Measurements from ENCODE around the gene KRR1.
"Not testable (repeated sequence)": the region's sequence is repeated elsewhere in the genome, so short reads cannot be mapped to it uniquely, and the experiment has no call there.

Gene KRR1

DNA sequence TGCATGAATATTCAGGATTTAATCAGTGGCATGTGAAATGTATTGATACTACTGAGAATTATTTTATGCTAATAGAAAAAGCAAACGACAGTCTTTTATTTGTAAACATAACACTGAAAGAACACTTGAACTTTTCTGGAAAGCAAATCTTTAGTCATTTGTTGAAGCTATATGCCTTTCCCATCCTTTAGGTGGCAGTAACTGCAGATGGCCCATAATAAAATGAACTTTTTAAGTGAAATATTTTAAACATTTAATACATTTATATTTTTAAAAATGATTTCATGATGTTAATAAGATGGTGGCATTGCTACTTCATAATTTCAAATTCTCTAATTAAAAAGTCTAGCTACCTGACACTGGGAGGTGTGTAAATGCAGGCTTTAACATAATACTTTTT lies 13.9 kb upstream of the KRR1 start:
- no peak for DNase-seq (ENCODE audit: low read depth in 2 of 2)

DNA sequence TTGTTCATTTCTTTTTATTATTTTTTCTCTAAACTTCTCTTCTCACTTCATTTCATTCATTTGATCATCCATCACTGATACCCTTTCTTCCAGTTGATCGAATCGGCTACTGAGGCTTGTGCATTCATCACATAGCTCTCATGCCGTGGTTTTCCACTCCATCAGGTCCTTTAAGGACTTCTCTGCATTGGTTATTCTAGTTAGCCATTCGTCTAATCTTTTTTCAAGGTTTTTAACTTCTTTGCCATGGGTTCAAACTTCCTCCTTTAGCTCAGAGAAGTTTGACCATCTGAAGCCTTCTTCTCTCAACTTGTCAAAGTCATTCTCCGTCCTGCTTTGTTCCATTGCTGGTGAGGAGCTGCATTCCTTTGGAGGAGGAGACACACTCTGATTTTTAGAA lies 10.7 kb upstream of the KRR1 start:
- not testable (repeated sequence) for DNase-seq (ENCODE audit: low read depth in 2 of 2)

DNA sequence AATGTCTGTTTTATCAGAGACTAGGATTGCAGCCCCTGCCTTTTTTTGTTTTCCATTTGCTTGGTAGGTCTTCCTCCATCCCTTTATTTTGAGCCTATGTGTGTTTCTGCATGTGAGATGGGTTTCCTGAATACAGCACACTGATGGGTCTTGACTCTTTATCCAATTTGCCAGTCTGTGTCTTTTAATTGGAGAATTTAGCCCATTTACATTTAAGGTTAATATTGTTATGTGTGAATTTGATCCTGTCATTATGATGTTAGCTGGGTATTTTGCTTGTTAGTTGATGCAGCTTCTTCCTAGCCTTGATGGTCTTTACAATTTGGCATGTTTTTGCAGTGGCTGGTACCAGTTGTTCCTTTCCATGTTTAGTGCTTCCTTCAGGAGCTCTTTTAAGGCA lies 9.8 kb upstream of the KRR1 start:
- not testable (repeated sequence) for DNase-seq (ENCODE audit: low read depth in 2 of 2)

DNA sequence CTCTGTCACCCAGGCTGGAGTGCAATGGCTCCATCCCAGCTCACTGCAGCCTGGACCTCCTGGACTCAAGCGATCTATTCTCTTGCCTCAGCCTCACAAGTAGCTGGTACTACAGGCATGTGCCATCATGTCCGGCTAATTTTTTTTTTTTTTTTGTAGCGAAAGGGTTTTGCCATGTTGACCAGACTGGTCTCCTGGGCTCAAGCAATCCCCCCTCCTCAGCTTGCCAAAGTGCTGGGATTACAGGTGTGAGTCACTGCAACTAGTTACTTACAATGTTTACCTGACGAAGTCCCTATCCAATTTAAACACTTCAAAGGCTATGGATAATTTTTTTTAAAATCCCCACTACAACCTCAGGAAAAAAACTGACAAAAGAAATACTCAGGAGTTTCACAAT lies 1.8 kb downstream of the KRR1 start:
- no peak for DNase-seq (ENCODE audit: low read depth in 2 of 2)

DNA sequence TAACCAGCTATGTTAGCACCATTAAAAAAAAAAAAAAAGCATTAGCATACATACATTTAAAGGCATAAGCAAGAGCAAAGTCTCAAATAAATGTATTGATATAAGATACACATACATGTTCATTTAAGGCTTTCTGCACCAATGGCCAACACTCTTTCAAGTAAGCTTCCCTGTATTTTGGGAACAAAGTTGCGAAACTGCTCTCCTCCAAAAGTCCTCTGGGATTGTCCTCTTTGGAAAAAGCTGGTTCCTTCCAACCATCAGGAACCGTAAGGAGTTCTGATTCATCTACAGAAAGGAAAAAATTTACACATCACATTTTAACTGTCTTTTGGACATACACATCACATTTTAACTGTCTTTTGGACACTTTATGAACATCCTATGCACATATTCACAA lies 3.2 kb downstream of the KRR1 start:
- no peak for DNase-seq (ENCODE audit: low read depth in 2 of 2)

DNA sequence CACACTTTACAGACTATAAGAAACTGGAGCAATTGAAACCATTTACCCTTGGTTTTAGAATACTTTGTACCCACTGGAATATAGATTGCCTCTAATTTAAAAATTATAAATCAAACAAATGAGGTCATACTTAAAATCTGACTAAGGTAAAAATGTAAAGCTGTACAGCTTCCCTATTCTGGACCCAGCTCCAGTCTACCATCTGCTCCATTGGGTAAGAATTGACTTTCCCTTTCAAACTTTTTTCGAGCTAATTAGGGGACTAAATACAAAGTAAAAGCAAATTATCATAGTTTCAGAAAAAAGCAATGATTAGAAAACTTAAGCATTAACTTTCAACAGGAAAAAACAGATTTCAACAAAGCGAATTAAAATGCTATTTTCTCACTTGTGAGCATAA lies 4.3 kb downstream of the KRR1 start:
- DNase-seq (ENCODE audit: low read depth in 2 of 2) = no peak

DNA sequence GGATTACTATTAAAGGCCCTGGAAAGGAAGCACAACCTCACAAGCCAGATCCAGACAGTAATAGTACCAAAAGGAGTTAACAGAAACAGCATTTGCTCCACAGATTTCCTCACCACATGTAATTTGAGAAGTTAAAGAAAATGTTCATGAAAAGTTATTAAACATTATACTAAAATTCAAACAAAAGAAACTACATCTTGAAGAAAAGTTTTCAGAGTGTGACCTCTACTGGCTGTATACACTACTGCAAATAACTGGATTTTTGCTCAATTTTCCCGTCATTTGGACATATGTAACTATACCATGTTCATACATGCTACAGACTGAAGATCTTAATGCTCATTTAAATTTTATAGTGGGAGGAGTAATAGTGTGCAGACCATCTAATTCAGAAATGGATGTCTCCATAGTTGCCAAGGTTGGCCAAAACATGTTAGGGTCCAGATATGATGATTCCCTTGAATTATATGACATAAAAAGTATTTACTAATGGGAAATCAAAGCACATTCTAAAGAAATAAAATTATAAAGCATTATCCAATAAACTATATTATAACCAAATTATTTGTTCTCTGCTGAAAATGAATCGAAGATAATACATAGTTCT lies 5.6 kb downstream of the KRR1 start:
- DNase-seq (ENCODE audit: low read depth in 2 of 2) = peak in 1 of 2 experiments; percentile 26

DNA sequence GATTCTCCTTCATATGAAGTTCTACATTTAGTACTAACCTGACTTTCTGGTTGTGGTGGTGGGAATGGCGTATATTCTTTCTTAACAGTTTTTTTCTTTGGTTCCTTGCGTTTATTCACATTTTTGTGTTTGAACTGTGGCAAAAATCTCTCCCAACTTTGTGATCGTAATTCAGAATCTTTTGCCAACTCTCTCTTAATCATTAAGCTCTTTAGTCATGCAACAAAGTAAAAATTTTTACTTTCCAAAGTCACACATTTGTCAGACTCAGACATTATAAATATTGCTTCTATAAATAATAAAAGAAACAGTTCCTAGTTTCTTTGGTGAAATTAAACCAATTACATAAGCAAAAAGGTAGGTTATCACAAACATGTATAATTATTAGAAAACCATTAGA lies 7.5 kb downstream of the KRR1 start:
- DNase-seq (ENCODE audit: low read depth in 2 of 2) = no peak

DNA sequence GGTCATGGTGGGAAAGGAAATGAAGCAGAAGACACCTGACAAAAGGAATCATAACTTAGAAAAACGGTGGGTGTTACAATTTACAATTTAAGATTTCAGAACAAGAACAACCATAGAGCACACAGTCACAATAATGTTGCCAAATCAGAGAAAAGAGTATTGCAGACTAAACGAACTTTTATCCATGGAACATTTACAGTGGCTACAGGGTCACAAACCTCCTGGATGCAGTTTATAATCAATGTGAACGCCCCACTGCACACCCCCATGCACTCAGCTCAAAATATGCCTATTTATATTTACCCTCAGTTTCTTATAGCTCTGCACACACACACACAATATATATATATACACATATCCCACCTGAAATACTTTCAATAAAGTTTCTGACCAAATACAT lies 8.0 kb downstream of the KRR1 start:
- no peak for DNase-seq (ENCODE audit: low read depth in 2 of 2)

DNA sequence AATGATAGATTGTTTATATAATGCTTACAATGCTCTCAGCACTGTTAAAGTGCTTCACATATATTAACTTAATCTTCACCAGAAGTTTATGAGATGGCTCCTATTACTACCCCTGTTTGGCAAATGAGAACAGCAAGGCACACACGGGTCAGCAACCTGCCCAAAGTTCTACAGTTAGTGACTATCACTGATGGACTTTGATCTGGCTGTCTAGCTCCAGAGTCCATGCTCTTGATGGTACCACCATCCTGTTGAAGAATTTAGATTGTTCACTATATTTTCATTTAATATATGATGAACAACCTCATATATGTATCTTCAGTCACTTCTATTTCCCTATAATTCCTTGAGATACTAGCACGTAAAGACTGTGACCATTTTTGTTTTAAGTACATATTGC lies 20.2 kb downstream of the KRR1 start:
- DNase-seq (ENCODE audit: low read depth in 2 of 2) = no peak

DNA sequence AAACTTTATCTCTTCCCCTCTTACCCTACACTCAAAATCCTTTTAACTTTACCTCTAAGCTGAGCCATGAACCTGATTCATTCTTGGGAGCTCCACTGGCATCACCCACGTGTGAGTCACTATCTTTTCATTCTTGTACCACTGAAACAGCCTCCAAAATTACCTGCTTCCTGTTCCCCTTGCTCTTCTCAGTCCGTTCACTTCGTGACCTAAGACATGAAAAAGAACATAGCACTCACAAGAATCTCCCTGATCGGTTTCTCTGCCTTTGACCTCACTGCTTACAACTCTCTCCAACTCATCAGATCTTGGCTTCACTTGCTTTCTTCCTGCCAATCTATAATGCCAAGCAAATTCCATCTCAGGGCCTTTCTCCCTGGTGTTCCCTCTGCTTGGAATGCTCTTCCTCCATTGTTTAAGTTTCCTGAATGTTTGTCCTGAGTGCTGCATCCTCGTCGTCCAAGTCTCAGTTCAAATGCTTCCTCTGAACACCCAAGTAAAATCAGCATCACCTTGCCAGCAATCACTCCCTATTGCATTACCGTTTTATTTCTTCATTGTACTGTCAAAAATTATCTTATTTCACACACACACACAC lies 21.7 kb downstream of the KRR1 start:
- DNase-seq (ENCODE audit: low read depth in 2 of 2) = no peak

DNA sequence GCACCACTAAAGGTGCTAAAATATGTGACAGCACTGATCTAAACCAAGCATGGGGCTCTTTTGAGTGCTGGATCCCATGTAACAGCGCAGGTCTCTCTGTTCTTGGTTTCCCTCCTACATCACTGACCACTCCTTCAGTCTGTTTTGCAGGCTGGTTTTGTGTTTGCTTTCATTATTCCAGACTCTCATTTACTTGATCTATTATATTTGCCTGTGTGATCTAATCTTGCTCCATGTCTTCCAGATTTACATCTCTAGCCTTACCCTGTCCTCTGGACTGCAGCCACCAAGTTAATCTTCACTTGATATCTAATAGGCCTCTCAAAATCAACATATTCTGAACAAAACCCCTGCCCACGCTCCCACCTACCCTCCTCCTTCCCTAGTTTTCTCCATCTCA lies 22.2 kb downstream of the KRR1 start:
- no peak for DNase-seq (ENCODE audit: low read depth in 2 of 2)

DNA sequence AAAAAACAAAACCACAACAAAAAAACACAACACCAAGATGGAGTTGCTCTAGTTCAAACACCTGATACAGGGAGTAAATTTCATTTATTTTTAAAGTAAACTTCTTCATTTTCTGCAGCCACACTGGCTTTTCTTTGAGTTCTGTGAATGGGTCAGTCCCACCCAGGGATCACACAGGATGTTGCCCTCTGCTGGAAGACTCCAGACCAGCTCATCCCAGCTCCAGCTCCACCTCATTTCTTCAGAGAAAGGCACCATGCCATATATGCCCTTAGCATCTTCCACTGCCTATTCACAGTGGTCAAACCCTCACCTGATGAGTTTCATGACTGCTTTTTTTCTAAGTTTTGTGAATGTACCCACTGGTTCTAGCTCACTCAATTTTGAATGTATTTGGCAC lies 22.9 kb downstream of the KRR1 start:
- no peak for DNase-seq (ENCODE audit: low read depth in 2 of 2)

DNA sequence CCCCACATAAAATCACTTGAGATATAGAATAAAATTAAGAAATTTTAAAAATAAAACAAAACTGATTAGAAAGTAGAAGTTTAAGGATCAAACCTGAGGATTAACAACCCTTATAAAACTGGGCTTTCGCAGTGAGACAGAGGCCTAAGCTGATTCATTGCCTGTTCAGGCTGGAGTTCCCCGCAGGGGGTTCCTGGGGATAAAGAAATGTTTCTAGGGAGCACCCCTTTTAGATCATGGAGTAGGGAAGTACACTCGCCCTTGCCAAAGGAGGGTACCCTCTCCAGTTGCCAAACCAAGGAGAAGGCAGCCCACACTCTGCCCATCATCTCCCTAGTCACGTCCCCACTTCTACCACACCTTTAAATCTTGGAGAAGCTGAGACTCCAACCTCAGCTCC lies 24.1 kb downstream of the KRR1 start:
- no peak for DNase-seq (ENCODE audit: low read depth in 2 of 2)

DNA sequence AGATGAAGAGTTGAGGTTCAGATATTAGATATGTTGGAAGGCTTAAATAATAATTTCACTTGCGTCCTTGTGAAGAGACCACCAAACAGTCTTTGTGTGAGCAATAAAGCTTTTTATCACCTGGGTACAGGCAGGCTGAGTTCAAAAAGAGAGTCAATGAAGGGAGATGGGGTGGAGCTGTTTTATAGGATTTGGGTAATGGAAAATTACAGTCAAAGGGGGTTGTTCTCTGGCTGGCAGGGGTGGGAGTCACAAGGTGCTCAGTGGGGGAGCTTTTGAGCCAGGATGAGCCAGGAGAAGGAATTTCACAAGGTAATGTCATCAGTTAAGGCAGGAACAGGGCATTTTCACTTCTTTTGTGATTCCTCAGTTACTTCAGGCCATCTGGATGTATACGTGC lies 27.0 kb downstream of the KRR1 start:
- not testable (repeated sequence) for DNase-seq (ENCODE audit: low read depth in 2 of 2)

DNA sequence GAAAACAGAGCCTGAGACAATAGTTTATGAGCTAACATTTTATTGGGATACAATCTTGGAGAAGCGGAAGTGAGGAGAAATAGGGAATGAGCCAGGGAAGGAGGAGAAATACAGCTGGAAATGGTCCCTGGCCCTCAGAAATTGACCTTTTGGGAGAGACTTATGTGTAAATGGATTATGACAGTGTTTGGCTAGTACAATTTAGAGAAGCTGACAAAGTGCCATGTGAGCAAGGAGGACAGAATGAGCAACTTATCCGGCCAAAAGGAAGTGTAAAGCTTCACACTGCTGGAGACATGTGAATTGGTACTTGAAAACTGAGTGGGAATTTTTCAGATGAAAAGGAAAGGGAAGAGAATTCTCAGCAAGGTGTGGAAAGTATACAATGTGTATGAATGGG lies 28.0 kb downstream of the KRR1 start:
- no peak for DNase-seq (ENCODE audit: low read depth in 2 of 2)

DNA sequence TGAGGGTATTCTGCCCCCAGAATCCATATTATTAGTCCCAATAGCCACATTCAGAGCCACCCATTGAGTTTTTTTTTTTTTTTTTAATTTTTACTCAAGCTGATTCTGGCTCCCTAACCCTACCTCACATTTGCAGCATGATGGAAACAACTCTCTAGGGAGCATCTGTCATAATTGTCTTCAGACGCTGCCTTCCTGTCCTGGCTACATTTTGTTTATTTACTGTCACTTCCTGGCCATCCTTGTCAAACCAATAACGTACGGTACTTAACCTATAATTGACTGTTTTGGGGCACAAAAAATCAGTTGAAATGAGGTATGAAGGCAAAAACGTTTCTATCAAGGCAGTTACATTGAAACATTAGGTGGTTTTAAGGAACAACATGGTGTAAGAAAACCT lies 28.8 kb downstream of the KRR1 start:
- no peak for DNase-seq (ENCODE audit: low read depth in 2 of 2)

DNA sequence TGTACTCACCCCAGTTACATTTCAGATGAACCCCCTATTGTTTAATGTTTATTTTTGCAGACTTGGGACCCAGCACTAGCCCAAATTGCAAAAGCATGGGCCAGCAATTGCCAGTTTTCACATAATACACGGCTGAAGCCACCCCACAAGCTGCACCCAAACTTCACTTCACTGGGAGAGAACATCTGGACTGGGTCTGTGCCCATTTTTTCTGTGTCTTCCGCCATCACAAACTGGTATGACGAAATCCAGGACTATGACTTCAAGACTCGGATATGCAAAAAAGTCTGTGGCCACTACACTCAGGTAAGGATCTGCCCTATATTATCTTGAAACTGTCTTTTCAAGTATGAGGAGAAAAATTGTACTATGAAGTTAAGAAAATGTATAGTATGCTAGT lies 29.6 kb downstream of the KRR1 start:
- DNase-seq (ENCODE audit: low read depth in 2 of 2) = peak in 1 of 2 experiments; percentile 38

DNA sequence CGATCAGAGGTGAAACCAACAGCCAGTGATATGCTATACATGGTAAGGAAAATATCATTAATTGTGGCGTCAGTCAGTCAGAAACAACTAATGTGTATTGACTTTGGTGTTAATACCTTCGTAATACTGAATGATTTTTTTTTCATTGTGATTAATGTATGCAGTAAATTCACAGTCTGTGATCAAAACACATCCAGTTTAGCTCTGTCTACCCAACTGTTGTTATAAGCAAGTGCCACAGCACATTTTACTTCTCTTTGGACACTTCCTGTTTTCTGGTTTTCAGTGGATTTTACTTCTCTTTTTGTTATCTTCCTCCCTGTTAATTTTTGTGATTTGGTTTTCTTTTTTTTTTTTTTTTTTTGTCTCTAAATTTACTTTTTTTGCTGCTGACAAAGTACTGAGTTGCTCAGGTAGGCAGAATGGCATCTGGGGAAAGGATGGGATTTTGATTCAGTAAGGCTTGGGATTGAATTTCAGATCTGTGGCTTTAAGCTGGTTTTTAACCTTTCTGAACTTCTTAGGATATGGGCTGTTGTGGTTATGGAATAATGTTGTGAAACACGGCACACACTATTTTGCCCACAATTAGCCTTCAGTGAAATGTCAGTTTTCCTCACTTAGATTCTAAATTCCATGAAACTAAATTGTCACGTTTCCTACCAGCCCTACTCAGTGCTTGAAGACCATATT lies 30.2 kb downstream of the KRR1 start:
- DNase-seq (ENCODE audit: low read depth in 2 of 2) = no peak

DNA sequence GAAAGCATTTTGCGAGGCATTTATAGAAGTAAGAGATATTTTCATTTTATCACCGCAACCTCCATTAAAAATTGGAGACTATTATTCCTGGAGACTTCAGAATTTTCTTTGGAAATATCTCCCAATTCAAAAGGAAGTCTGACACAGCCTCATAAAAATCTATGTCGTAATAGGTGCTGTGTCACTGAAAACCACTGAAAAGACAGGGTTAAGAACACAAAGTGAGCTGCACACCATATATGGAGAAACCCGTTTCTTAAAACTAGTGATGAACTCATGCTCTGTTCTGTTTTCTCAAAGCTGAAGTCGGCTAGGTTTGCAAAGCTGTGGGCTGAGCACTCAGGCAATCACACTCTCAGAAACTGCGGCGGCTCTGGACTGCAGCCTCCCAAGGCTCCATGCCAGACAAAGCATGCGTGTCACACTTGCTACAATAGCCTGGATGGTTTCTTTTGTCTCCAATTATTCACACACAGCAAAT lies 30.9 kb downstream of the KRR1 start, which contains the start of gene GLIPR1:
Gene GLIPR1 (plus strand): TSS at position 287 of the 481 bp plus-strand sequence. CDS start 126 bp downstream, at position 413.
- DNase-seq (ENCODE audit: low read depth in 2 of 2) = peak; percentile 97 to 98

DNA sequence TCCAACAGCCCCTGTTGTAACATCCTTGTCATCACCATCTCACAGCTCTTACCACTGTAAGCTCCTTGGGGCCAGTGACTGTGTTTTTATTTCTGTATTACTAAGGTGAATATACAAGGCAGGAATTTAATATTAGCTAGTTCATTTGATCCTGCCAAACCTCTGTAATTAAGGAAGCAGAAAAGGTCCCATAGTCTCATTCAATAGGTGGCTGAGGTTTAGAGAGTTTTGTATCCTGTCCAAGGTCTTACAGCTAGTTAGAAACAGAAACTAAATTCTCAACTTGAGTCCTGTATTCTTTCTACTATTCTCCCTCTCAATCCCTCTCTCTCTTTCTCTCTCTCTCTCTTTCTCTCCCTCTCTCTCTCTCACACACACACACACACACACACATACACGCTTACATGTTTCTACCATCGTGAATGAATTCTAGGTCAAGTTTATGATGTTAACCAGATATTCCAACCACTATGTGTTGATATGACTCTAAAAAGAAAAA lies 31.4 kb downstream of the KRR1 start:
- peak in 1 of 2 experiments; percentile 47 for DNase-seq (ENCODE audit: low read depth in 2 of 2)

DNA sequence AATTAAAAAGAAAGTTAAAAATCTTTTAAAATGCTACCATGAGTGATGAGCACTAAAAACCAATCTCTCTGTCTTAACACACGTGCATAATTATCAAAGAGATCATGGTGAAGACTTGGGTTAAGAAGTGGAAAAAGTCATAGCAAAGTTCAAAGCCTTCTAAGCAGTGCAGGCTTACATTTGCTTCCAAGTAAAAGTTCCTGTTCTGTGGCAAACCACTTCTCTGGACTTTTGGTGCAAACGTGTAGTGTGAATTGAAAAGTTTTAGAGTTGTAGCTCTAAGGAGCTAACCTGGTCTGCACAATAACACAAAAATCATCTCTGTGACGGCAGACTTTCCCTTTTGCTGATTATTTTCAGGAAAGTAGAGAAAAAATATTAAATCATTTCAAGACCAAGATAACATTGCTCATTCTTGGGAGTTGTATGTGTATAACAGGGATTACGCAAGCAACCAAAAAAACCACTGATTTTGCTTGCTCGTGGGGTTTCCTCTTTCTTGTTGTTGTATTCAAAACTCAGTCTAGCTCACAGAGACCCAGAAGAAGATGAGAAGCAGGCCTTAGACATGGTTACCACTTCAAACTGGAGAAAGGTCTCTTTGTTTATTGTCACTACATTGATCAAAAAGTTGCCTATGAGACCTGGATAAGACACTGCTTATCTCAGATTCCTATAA lies 33.2 kb downstream of the KRR1 start:
- DNase-seq (ENCODE audit: low read depth in 2 of 2) = peak; percentile 56 to 59
